Measurements from ENCODE around the gene VPS41.
A peak's percentile ranks its signal among the peaks of the same experiment; 100 is the strongest.
"Not testable (repeated sequence)": the region's sequence is repeated elsewhere in the genome, so short reads cannot be mapped to it uniquely, and the experiment has no call there.

Gene VPS41

GRCh38 chr7:38908759-38909335 lies at the start of gene VPS41:
VPS41 (minus strand) TSS chr7:38909191; CDS start chr7:38909174, 17 bp downstream.
- POLR2A ChIA-PET (ENCODE audit: low non-redundant PET), result no interaction called here
- no peak within 1 kb of the TSS for H3K27ac ChIP-seq
- peak; percentile 88 for DNase-seq (ENCODE audit: low spot score)
- no peak for TF ChIP-seq CTCF (conservative IDR thresholded peaks at IDR 0.05; ENCODE audit: low read depth)
- CTCF ChIA-PET, result interaction anchor here (0.6 to 0.7 kb wide), 3 partner anchors 24 to 376 kb away, joined by 3 to 5 read pairs (median 3); no protein-coding TSS in a partner anchor

- TF ChIP-seq CTCF (conservative IDR thresholded peaks at IDR 0.05; ENCODE audit: low read depth), result no peak
- H3K27ac ChIP-seq, result no peak overlapping the region
- no peak for DNase-seq (ENCODE audit: low spot score)
- ChIA-PET CTCF (no interaction called here), POLR2A (ENCODE audit: low non-redundant PET) (no interaction called here)
Observed at GRCh38 chr7:38955892-38956291, 46.9 kb upstream of the VPS41 start.

GRCh38 chr7:38953971-38954370 lies 45.0 kb upstream of the VPS41 start:
- TF ChIP-seq CTCF (conservative IDR thresholded peaks at IDR 0.05; ENCODE audit: low read depth), result no peak
- H3K27ac ChIP-seq, result no peak overlapping the region
- no peak for DNase-seq (ENCODE audit: low spot score)
- CTCF ChIA-PET, result interaction anchor here (0.6 kb wide), 1 partner anchor 237 kb away, joined by 3 read pairs; no protein-coding TSS in a partner anchor
- POLR2A ChIA-PET (ENCODE audit: low non-redundant PET), result no interaction called here

- H3K27ac ChIP-seq, result no peak overlapping the region
- DNase-seq (ENCODE audit: low spot score), result no peak
- ChIA-PET CTCF (no interaction called here), POLR2A (ENCODE audit: low non-redundant PET) (no interaction called here)
- TF ChIP-seq CTCF (conservative IDR thresholded peaks at IDR 0.05; ENCODE audit: low read depth), result no peak
Observed at GRCh38 chr7:38953227-38953626, 44.2 kb upstream of the VPS41 start.

- ChIA-PET POLR2A (ENCODE audit: low non-redundant PET) (no interaction called here), CTCF (no interaction called here)
- TF ChIP-seq CTCF (conservative IDR thresholded peaks at IDR 0.05; ENCODE audit: low read depth), result no peak
- no peak overlapping the region for H3K27ac ChIP-seq
- no peak for DNase-seq (ENCODE audit: low spot score)
Observed at GRCh38 chr7:38951213-38951612, 42.2 kb upstream of the VPS41 start.

GRCh38 chr7:38950309-38950708 lies 41.3 kb upstream of the VPS41 start:
- POLR2A ChIA-PET (ENCODE audit: low non-redundant PET), result no interaction called here
- DNase-seq (ENCODE audit: low spot score), result no peak

GRCh38 chr7:38947541-38947940 lies 38.5 kb upstream of the VPS41 start:
- H3K27ac ChIP-seq; POLR2A ChIA-PET (ENCODE audit: low non-redundant PET); DNase-seq (ENCODE audit: low spot score): not testable (repeated sequence)
- CTCF ChIA-PET, result interaction anchor here (0.6 kb wide), 1 partner anchor 468 kb away, joined by 4 read pairs; no protein-coding TSS in a partner anchor

More at GRCh38 chr7:38950309-38950708, 41.3 kb upstream of the VPS41 start:
- CTCF ChIA-PET, result no interaction called here
- H3K27ac ChIP-seq, result no peak overlapping the region
- no peak for TF ChIP-seq CTCF (conservative IDR thresholded peaks at IDR 0.05; ENCODE audit: low read depth)

Data from RWPE1 (cell line).